Activated naive CD4-positive, alpha-beta T cell treated with anti-CD3 and anti-CD28 coated beads, Interleukin-2, amount 50 U/mL, for 24 hours (primary cell): ENCODE data around the gene LHX4.
A peak's percentile ranks its signal among the peaks of the same experiment; 100 is the strongest.

Source experiments
- H3K27ac Mint-ChIP-seq: one replicate; pipeline ENCODE4 v1.8.0; 2021; ENCODE audit warnings: mild to moderate bottlenecking, mixed read lengths
- H3K27me3 Mint-ChIP-seq: one replicate; pipeline ENCODE4 v1.8.0; 2021; ENCODE audit warnings: mixed read lengths
- H3K36me3 Mint-ChIP-seq: one replicate; pipeline ENCODE4 v1.8.0; 2021; ENCODE audit warnings: mixed read lengths
- H3K4me1 Mint-ChIP-seq: one replicate; pipeline ENCODE4 v1.8.0; 2021; ENCODE audit warnings: mixed read lengths
- H3K4me3 Mint-ChIP-seq: one replicate; pipeline ENCODE4 v1.8.0; 2021; ENCODE audit warnings: mild to moderate bottlenecking, mixed read lengths
- H3K9me3 Mint-ChIP-seq: one replicate; pipeline ENCODE4 v1.8.0; 2021; ENCODE audit warnings: mixed read lengths

LHX4 gene

GRCh38 chr1:180210008-180210620 is 19.9 kb upstream of the LHX4 start:
- Mint-ChIP-seq H3K36me3 (no peaks in the 10 kb centered on the region), H3K9me3 (no peaks in the 10 kb centered on the region), H3K4me1 (peaks cover 11% of the 10 kb centered on the region), H3K27me3 (no peaks in the 10 kb centered on the region), H3K27ac (no peak overlapping the region), H3K4me3 (no peak overlapping the region)

- Mint-ChIP-seq H3K9me3 (no peaks in the 10 kb centered on the region), H3K36me3 (no peaks in the 10 kb centered on the region), H3K27ac (no peak overlapping the region)
Measured at GRCh38 chr1:180211156-180211859, 18.8 kb upstream of the LHX4 start.

GRCh38 chr1:180211860-180212229 is 18.2 kb upstream of the LHX4 start:
- H3K27me3 Mint-ChIP-seq: no peaks in the 10 kb centered on the region
- no peak overlapping the region for H3K4me3 Mint-ChIP-seq
- no peaks in the 10 kb centered on the region for H3K9me3 Mint-ChIP-seq
- no peak overlapping the region for H3K27ac Mint-ChIP-seq
- no peaks in the 10 kb centered on the region for H3K36me3 Mint-ChIP-seq
- peaks cover 11% of the 10 kb centered on the region for H3K4me1 Mint-ChIP-seq

More at GRCh38 chr1:180211156-180211859, 18.8 kb upstream of the LHX4 start:
- Mint-ChIP-seq H3K4me1 (peaks cover 11% of the 10 kb centered on the region), H3K4me3 (no peak overlapping the region), H3K27me3 (no peaks in the 10 kb centered on the region)

GRCh38 chr1:180213401-180214170 is 16.5 kb upstream of the LHX4 start:
- H3K27ac Mint-ChIP-seq: peak overlapping the region; percentile 55
- H3K9me3 Mint-ChIP-seq: no peaks in the 10 kb centered on the region
- H3K4me3 Mint-ChIP-seq: peak overlapping the region; percentile 39
- peaks cover 11% of the 10 kb centered on the region for H3K4me1 Mint-ChIP-seq
- H3K36me3 Mint-ChIP-seq: no peaks in the 10 kb centered on the region
- H3K27me3 Mint-ChIP-seq: no peaks in the 10 kb centered on the region

DNA sequence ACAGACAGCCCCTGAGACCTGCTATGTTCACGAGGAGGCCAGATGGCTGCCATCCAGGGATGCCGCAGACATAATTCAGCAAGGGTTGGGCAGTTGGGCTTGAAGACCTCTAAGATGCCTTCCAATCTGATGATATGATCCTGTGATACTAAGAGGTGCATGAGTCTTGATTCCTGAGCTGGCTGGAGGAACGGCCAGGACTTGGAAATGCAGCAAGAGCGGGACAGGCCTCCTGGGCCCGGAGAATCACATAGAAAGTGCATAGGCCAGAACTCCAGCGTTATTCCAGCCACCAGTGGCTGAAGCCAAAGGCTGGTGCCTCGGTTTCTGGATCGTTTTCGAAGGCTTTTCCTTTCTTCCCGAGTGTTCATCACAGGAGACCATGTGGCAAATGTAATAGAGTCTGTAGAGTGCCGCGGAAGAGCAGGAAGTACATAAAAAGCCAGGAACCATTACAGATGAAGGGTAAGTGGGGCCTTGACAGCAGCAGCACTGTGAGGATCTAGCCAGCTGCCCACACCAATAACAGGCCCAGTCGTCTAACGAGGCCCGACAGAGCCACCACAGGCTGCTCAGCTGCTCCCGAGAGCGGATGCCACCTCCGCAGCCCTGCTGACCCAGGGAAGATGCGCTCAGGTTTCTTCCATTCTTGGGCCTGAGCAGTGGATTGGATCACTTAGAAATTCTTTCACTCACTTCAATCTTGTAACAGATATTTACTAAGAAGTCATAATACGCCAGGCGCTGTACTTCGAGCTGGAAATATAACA is 14.0 kb upstream of the LHX4 start:
- no peak overlapping the region for H3K4me3 Mint-ChIP-seq
- H3K27ac Mint-ChIP-seq: no peak overlapping the region
- H3K36me3 Mint-ChIP-seq: no peaks in the 10 kb centered on the region
- no peaks in the 10 kb centered on the region for H3K9me3 Mint-ChIP-seq
- peaks cover 11% of the 10 kb centered on the region for H3K4me1 Mint-ChIP-seq
- H3K27me3 Mint-ChIP-seq: no peaks in the 10 kb centered on the region

- no peak overlapping the region for H3K27ac Mint-ChIP-seq
- no peaks in the 10 kb centered on the region for H3K27me3 Mint-ChIP-seq
- H3K36me3 Mint-ChIP-seq: no peaks in the 10 kb centered on the region
- H3K9me3 Mint-ChIP-seq: no peaks in the 10 kb centered on the region
- H3K4me1 Mint-ChIP-seq: peaks cover 11% of the 10 kb centered on the region
- H3K4me3 Mint-ChIP-seq: no peak overlapping the region
Measured at GRCh38 chr1:180217006-180217405, 13.1 kb upstream of the LHX4 start.

DNA sequence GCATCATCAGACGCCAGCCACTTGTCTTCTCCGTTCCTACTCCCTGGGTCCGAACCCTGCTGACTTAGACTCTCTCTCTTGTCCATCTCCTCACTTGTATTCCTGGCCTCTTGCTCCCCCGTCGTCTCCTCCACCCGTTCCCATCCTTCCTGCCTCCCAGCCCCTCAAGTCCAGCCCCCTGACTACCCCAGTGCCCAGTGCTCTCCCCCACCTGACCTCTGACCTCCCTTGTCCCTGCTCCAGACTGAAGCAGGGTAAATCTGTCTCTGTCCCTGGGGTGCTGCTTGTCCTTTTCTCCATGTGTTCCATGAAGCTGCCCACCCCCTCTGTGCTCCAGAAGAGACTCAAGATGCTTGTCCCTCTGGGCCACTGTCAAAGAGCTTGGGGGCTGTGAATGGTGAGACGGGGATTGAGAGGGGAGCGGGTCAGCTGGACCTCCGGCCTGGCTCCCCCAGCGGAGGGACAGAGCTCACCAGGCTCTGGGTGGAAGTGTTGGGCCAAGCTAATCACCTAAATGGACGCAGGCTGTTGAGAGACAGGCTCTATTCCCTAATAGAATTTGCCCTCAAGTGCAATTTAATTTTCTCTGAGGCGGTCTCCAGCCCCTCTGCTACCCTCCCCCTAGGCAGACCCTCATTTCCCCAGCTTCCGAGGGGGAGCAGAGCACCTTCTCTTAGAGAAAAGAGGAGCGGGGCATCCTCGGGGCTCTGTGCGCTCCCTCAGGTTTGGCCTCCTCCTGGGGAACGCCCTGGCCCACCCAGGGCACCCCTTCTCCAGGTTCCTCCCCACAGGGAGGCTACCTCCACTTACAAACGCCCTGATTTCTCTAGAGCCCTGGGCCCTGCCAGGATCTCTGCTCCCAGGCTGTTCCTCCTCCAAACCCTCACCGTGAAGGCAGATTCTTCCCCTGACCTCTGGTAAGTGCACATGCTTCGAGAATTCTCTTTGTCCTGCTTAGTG is 11.0 kb upstream of the LHX4 start:
- H3K27me3 Mint-ChIP-seq: peaks cover 5% of the 10 kb centered on the region
- H3K4me1 Mint-ChIP-seq: peaks cover under 1% of the 10 kb centered on the region
- no peak overlapping the region for H3K4me3 Mint-ChIP-seq
- H3K9me3 Mint-ChIP-seq: no peaks in the 10 kb centered on the region
- H3K36me3 Mint-ChIP-seq: no peaks in the 10 kb centered on the region
- H3K27ac Mint-ChIP-seq: no peak overlapping the region

DNA sequence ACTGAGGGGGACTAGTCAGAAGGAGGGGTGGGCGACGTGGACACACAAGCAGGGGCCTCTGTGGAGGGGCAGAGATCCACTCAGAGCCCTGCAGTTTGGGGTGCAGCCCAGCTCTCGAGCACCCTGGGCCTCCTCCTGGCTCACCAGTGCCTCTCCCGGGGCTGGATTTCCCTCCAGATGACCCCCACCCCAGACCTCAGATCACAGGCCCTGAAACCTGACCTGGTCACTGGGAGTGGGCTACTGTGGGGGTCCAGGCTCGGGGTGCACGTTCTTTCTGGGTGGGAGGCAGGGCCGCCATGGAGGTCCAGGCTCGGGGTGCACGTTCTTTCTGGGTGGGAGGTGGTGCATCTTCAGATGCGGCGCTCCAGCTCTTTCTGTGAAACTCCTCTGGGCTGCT is 10.3 kb upstream of the LHX4 start:
- no peaks in the 10 kb centered on the region for H3K4me1 Mint-ChIP-seq
- no peak overlapping the region for H3K27ac Mint-ChIP-seq
- no peaks in the 10 kb centered on the region for H3K36me3 Mint-ChIP-seq
- peaks cover 9% of the 10 kb centered on the region for H3K27me3 Mint-ChIP-seq
- H3K9me3 Mint-ChIP-seq: no peaks in the 10 kb centered on the region
- no peak overlapping the region for H3K4me3 Mint-ChIP-seq

- Mint-ChIP-seq H3K4me1 (no peaks in the 10 kb centered on the region), H3K9me3 (no peaks in the 10 kb centered on the region), H3K27me3 (peaks cover 15% of the 10 kb centered on the region), H3K36me3 (no peaks in the 10 kb centered on the region), H3K27ac (no peak overlapping the region), H3K4me3 (no peak overlapping the region)
Measured at GRCh38 chr1:180221462-180221861, 8.6 kb upstream of the LHX4 start.

GRCh38 chr1:180224902-180225301 is 5.2 kb upstream of the LHX4 start:
- Mint-ChIP-seq H3K9me3 (no peaks in the 10 kb centered on the region), H3K27me3 (peaks cover 32% of the 10 kb centered on the region), H3K4me1 (peaks cover 7% of the 10 kb centered on the region), H3K36me3 (no peaks in the 10 kb centered on the region), H3K4me3 (no peak overlapping the region), H3K27ac (no peak overlapping the region)

DNA sequence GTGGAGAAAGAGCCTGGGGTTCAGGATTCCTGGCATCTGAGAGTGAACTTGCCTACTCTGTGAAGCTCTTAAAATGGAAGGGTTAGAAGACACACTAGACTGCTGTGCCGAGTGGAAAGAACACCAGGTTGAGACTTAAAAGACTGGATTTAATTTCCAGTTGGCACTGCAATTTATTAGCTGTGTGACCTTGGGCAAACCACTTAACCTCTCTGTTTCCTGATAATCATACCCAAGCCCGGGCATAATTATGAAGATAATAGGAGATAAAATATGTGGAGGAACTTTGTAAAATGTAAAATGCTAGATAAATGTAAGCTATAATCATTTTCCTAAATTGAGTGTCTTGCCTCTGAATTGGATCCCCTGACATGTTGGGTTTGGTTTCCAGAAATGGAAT is 4.7 kb upstream of the LHX4 start:
- Mint-ChIP-seq H3K36me3 (no peaks in the 10 kb centered on the region), H3K27me3 (peaks cover 33% of the 10 kb centered on the region), H3K27ac (no peak overlapping the region), H3K4me1 (peaks cover 7% of the 10 kb centered on the region), H3K9me3 (no peaks in the 10 kb centered on the region), H3K4me3 (no peak overlapping the region)

DNA sequence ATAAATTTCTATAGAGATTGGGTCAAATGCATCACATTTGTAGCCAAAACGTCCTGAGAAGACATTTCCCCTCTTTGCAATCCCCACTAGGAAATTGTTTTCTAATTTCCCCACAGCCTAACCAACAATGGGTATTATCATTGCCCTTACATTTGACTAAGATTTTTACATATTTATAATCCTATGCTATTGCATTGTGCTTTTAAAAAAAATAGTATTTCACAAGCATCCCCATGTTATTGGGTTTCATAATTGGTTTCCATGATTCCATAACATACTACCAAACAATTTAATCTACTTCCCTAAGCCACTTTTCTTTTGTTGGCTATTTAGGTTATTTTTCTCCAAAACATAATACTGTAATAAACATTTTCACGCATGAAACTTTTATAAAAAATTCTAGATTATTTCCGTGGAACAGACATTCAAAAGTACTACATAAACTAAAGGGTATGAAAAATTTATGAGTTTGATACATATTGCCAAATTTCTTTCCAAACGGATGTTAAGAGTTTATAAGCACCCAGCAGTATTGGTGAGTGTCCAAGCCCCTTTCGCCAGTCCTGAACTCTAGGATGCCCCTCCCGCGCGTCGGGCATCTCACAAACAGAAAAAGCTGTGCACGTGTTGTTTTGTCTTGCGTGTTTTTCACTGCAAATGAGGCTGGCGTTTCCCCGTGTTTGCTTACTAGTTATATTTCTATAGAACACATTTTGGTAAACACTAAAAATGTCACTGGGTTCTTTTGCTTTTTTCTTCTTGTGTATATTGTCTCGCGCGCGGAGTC is 2.0 kb upstream of the LHX4 start:
- Mint-ChIP-seq H3K27ac (no peak overlapping the region), H3K36me3 (no peaks in the 10 kb centered on the region), H3K27me3 (peaks cover 47% of the 10 kb centered on the region), H3K4me3 (peak overlapping the region; percentile 68), H3K9me3 (no peaks in the 10 kb centered on the region), H3K4me1 (peaks cover 15% of the 10 kb centered on the region)

- Mint-ChIP-seq H3K27ac (no peak overlapping the region), H3K4me1 (peaks cover 17% of the 10 kb centered on the region), H3K27me3 (peaks cover 54% of the 10 kb centered on the region), H3K9me3 (no peaks in the 10 kb centered on the region), H3K4me3 (peak overlapping the region; percentile 68), H3K36me3 (no peaks in the 10 kb centered on the region)
Measured at GRCh38 chr1:180228648-180229482, 1.2 kb upstream of the LHX4 start.
